Measurements from ENCODE around the gene FBN1. TPM values are rescaled to one million over a fixed set of nuclear protein-coding genes. Genes with fewer than 3 reads are reported as not detected.

FBN1 gene
- total and polyA plus RNA-seq, 2 donors (not counting 3 experiments of a cell fraction or from before 2014, with no cell fraction given), result 107 to 111 TPM

DNA sequence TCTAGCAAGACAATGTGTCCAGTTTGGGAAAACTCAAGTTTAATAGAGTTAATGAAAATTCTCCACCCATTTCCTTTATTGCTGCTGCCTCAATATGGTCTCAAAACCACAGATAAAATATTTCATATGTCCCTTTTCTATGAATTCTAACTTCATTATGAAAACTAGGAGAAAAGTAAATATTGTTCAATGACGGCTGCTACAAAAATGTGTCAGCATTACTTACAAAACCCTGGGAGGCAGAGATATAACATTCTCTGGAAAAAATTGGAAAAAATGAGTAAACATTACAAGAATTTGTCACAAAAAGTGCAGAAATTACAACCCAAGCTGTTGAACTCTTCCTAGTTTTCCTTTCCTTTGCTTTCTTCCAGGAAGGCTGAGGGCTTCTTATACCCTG is 22.2 kb upstream of the FBN1 start:
- Histone ChIP-seq H2AFZ (ENCODE audit: low read depth, low read length) (no peak overlapping the region), H3K27ac (ENCODE audit: insufficient read depth, low read depth, low read length) (no peak overlapping the region), H3K9me1 (replicated peaks; ENCODE audit: control insufficient read depth, extremely low read depth, insufficient read depth, low read length) (no peaks in the 10 kb centered on the region), H3K36me3 (ENCODE audit: control insufficient read depth in 2 of 2, extremely low read depth in 1 of 2, insufficient read depth in 2 of 2, low read length in 2 of 2) (no peaks in the 10 kb centered on the region), H3K4me1 (ENCODE audit: control insufficient read depth, extremely low read depth, insufficient read depth, low read length) (peaks cover 3% of the 10 kb centered on the region), H3K79me2 (ENCODE audit: control insufficient read depth, insufficient read depth, low read length) (no peaks in the 10 kb centered on the region), H3K9me3 (replicated peaks; ENCODE audit: control insufficient read depth, insufficient read depth, low read length) (no peaks in the 10 kb centered on the region), H3K4me3 (replicated peaks in 1 of 3; ENCODE audit: insufficient read depth in 1 of 3, low read depth in 1 of 3, low read length in 3 of 3) (no peak overlapping the region), H3K27me3 (ENCODE audit: control insufficient read depth in 2 of 2, insufficient read depth in 2 of 2, low read length in 2 of 2) (no peaks in the 10 kb centered on the region), H4K20me1 (replicated peaks; ENCODE audit: control insufficient read depth, extremely low read depth, insufficient read depth, low read length) (no peaks in the 10 kb centered on the region), H3K4me2 (ENCODE audit: insufficient read depth, low read length) (no peak overlapping the region), H3K9ac (replicated peaks; ENCODE audit: extremely low read depth, insufficient read depth, low read length) (no peak overlapping the region)
- no TSS peak for BruUV-seq (replicated peaks)
- DNase-seq (ENCODE audit: low read depth, low spot score) (no peak), FAIRE-seq (no peak)
- POLR2A ChIA-PET, result no interaction called here
- dilution Hi-C loops (cut with MboI; ENCODE audit: extremely low pct_ligation_motif_present, low sequenced_read_pairs) (no loop called here), intact Hi-C loops (cut with micrococcal nuclease) (no loop called here)
- no peak for TF ChIP-seq MYC (IDR thresholded peaks at IDR 0.05; ENCODE audit: low read depth, low read length)
- CTCF ChIA-PET, result interaction anchor here (0.7 to 1.2 kb wide), 2 partner anchors 11 to 75 kb away, joined by 3 read pairs; no protein-coding TSS in a partner anchor

DNA sequence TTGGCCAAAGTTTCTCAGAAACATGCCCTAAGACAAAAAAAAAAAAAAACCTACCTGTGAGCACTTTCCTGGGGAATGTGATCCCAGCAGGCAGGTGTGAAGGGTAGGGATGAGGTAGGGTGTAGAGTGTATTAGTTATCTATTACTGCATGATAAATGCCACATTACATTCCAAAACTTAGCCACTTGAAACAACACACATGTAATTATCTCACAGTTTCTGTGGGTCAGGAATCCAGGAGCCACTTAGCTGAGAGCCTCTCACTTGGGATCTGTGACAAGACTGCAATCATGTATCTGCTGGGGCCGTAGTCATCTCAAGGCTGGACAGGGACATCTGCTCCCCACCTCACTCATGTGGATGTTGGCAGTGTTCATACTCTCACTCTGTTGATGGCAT is 18.9 kb upstream of the FBN1 start:
- POLR2A ChIA-PET, result no interaction called here
- BruUV-seq (replicated peaks), result no TSS peak

More for the DNA sequence above, 18.9 kb upstream of the FBN1 start:
- H3K4me3 ChIP-seq (replicated peaks in 1 of 3; ENCODE audit: insufficient read depth in 1 of 3, low read depth in 1 of 3, low read length in 3 of 3), result no peak overlapping the region
- no peaks in the 10 kb centered on the region for H4K20me1 ChIP-seq (replicated peaks; ENCODE audit: control insufficient read depth, extremely low read depth, insufficient read depth, low read length)
- no peak overlapping the region for H3K9ac ChIP-seq (replicated peaks; ENCODE audit: extremely low read depth, insufficient read depth, low read length)
- H3K9me1 ChIP-seq (replicated peaks; ENCODE audit: control insufficient read depth, extremely low read depth, insufficient read depth, low read length), result no peaks in the 10 kb centered on the region
- H2AFZ ChIP-seq (ENCODE audit: low read depth, low read length), result no peak overlapping the region
- no peaks in the 10 kb centered on the region for H3K27me3 ChIP-seq (ENCODE audit: control insufficient read depth in 2 of 2, insufficient read depth in 2 of 2, low read length in 2 of 2)
- H3K36me3 ChIP-seq (ENCODE audit: control insufficient read depth in 2 of 2, extremely low read depth in 1 of 2, insufficient read depth in 2 of 2, low read length in 2 of 2), result no peaks in the 10 kb centered on the region
- no peak overlapping the region for H3K4me2 ChIP-seq (ENCODE audit: insufficient read depth, low read length)
- no peaks in the 10 kb centered on the region for H3K4me1 ChIP-seq (ENCODE audit: control insufficient read depth, extremely low read depth, insufficient read depth, low read length)
- dilution Hi-C loops (cut with MboI; ENCODE audit: extremely low pct_ligation_motif_present, low sequenced_read_pairs) (no loop called here), intact Hi-C loops (cut with micrococcal nuclease) (no loop called here)
- TF ChIP-seq GATA2 (IDR thresholded peaks at IDR 0.05; ENCODE audit: insufficient read depth, insufficient read length, low read depth, low read length) (no peak), POLR2A (IDR thresholded peaks at IDR 0.05; ENCODE audit: low read depth, low read length) (no peak), JUN (IDR thresholded peaks at IDR 0.05; ENCODE audit: borderline replicate concordance, insufficient read depth, insufficient read length, low read depth) (no peak), EZH2 (IDR thresholded peaks at IDR 0.05; ENCODE audit: borderline replicate concordance, low read depth, low read length, severe bottlenecking) (no peak), MYC (IDR thresholded peaks at IDR 0.05; ENCODE audit: low read depth, low read length) (no peak), FOS (IDR thresholded peaks at IDR 0.05; ENCODE audit: borderline replicate concordance, insufficient read depth, low read length) (no peak), POLR2AphosphoS5 (IDR thresholded peaks at IDR 0.05; ENCODE audit: insufficient read depth, low read depth, low read length) (no peak)
- TF ChIP-seq, protein P1, sequence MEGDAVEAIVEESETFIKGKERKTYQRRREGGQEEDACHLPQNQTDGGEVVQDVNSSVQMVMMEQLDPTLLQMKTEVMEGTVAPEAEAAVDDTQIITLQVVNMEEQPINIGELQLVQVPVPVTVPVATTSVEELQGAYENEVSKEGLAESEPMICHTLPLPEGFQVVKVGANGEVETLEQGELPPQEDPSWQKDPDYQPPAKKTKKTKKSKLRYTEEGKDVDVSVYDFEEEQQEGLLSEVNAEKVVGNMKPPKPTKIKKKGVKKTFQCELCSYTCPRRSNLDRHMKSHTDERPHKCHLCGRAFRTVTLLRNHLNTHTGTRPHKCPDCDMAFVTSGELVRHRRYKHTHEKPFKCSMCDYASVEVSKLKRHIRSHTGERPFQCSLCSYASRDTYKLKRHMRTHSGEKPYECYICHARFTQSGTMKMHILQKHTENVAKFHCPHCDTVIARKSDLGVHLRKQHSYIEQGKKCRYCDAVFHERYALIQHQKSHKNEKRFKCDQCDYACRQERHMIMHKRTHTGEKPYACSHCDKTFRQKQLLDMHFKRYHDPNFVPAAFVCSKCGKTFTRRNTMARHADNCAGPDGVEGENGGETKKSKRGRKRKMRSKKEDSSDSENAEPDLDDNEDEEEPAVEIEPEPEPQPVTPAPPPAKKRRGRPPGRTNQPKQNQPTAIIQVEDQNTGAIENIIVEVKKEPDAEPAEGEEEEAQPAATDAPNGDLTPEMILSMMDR (IDR thresholded peaks at IDR 0.05; ENCODE audit: extremely low read depth in 1 of 2, insufficient read depth in 1 of 2, low read depth in 1 of 2, low read length in 2 of 2), result no peak
- H3K9me3 ChIP-seq (replicated peaks; ENCODE audit: control insufficient read depth, insufficient read depth, low read length), result no peaks in the 10 kb centered on the region
- no peak for DNase-seq (ENCODE audit: low read depth, low spot score)
- CTCF ChIA-PET, result interaction anchor here (1.4 kb wide), 2 partner anchors 14 to 19 kb away, joined by 3 read pairs; partner anchors contain the start of gene FBN1
- no peak overlapping the region for H3K27ac ChIP-seq (ENCODE audit: insufficient read depth, low read depth, low read length)
- no peaks in the 10 kb centered on the region for H3K79me2 ChIP-seq (ENCODE audit: control insufficient read depth, insufficient read depth, low read length)
- no peak for FAIRE-seq

All from endothelial cell of umbilical vein (primary cell).